Mucosa of descending colon (tissue), 3 donors: Measurements from ENCODE around the gene ACAN. TPM values are rescaled to one million over a fixed set of nuclear protein-coding genes. Genes with fewer than 3 reads are reported as not detected.

ENCODE experiments used
- ATAC-seq: fragments of 200-7000 bp; cut with Tn5 transposase; one replicate; pipeline ENCODE4 v1.9.1; 2020; ENCODE audit warnings: mild to moderate bottlenecking, moderate library complexity
- DNase-seq, 3 donors: peaks; one replicate each; pipeline ENCODE4 v3.0.0-alpha.2; 2020
- H3K36me3 ChIP-seq: fragments of 200-600 bp; one replicate; pipeline ENCODE4 v1.8.0; 2021; ENCODE audit warnings: low read depth, mild to moderate bottlenecking
- H3K4me1 ChIP-seq: fragments of 200-600 bp; one replicate; pipeline ENCODE4 v1.8.0; 2021; ENCODE audit warnings: low read depth, mild to moderate bottlenecking
- H3K4me3 ChIP-seq: fragments of 200-600 bp; one replicate; pipeline ENCODE4 v1.8.0; 2021; ENCODE audit warnings: mild to moderate bottlenecking
- H3K9me3 ChIP-seq: fragments of 200-600 bp; one replicate; pipeline ENCODE4 v1.8.0; 2021; ENCODE audit warnings: mild to moderate bottlenecking
- CTCF ChIP-seq: fragments of 200-600 bp; IDR thresholded peaks from one replicate; pipeline ENCODE4 v1.8.0; 2022; ENCODE audit warnings: antibody characterized with exemption, mild to moderate bottlenecking
- intact Hi-C, 2 donors: fragments of 100-400 bp; cut with DNase I in 1 of 2; cut with micrococcal nuclease in 1 of 2; formaldehyde crosslinking; loops; one replicate each; pipeline versions ENCODE4 v1.11.0 to v1.11.1; 2022; cut with DNase I, micrococcal nuclease
- total RNA-seq, 3 donors: library from RNA; stranded (reverse); fragmentation: NEBNext Ultra II Directional in 2 of 3; extraction: Animal tissue kit (Norgen Biotek cat#: 25700) in 2 of 3; gene quantifications; one replicate each; pipeline versions ENCODE4 v1.2.1 to v1.2.4, GENCODE V29; 2021 to 2023
- donor health status: DM: no; HTN: no; CAD: no; lungs with moderate emphysema.
- donor health status: DM: no; HTN: no; CAD: no.
- donor health status: DM: no; HTN: yes; CAD: no.

Gene ACAN
- total RNA-seq, 3 donors from 2014 or later, result 0.09 to 1.3 (median 0.23) TPM

GRCh38 chr15:88900982-88901418 lies 97.8 kb downstream of the ACAN start:
- TF ChIP-seq CTCF, result no peak

GRCh38 chr15:88901508-88902220 lies 98.4 kb downstream of the ACAN start:
- no peak for TF ChIP-seq CTCF
- no peaks in the 10 kb centered on the region for H3K9me3 ChIP-seq
- H3K4me3 ChIP-seq, result no peak overlapping the region
- DNase-seq (peak in 1 of 3 donors; percentile 37), ATAC-seq (no peak)
- peaks cover 6% of the 10 kb centered on the region for H3K4me1 ChIP-seq
- H3K36me3 ChIP-seq, result no peaks in the 10 kb centered on the region
- intact Hi-C loops, result loop anchor here (5.0 to 10.0 kb wide), 3 partner anchors 113 to 273 kb away; no protein-coding TSS in a partner anchor

More at GRCh38 chr15:88900982-88901418, 97.8 kb downstream of the ACAN start:
- intact Hi-C loops, result loop anchor here (5.0 to 10.0 kb wide), 3 partner anchors 114 to 274 kb away; no protein-coding TSS in a partner anchor
- Histone ChIP-seq H3K36me3 (no peaks in the 10 kb centered on the region), H3K4me1 (peaks cover 6% of the 10 kb centered on the region), H3K4me3 (no peak overlapping the region), H3K9me3 (no peaks in the 10 kb centered on the region)
- ATAC-seq (no peak), DNase-seq (no peak)

- peaks cover 2% of the 10 kb centered on the region for H3K4me1 ChIP-seq
- H3K4me3 ChIP-seq, result no peak overlapping the region
- intact Hi-C loops, result loop anchor here (5.0 to 10.0 kb wide), 3 partner anchors 112 to 272 kb away; no protein-coding TSS in a partner anchor
- DNase-seq (peak in 1 of 3 donors; percentile 19), ATAC-seq (no peak)
- no peak for TF ChIP-seq CTCF
- H3K36me3 ChIP-seq, result no peaks in the 10 kb centered on the region
- H3K9me3 ChIP-seq, result no peaks in the 10 kb centered on the region
Observed at GRCh38 chr15:88902221-88902835, 99.1 kb downstream of the ACAN start.

GRCh38 chr15:88902846-88903245 lies 99.6 kb downstream of the ACAN start:
- DNase-seq (peak in 1 of 3 donors; percentile 6), ATAC-seq (no peak)
- Histone ChIP-seq H3K36me3 (no peaks in the 10 kb centered on the region), H3K9me3 (no peaks in the 10 kb centered on the region), H3K4me3 (no peak overlapping the region), H3K4me1 (no peaks in the 10 kb centered on the region)
- no peak for TF ChIP-seq CTCF
- intact Hi-C loops, result loop anchor here (5.0 to 10.0 kb wide), 3 partner anchors 112 to 272 kb away; no protein-coding TSS in a partner anchor

GRCh38 chr15:88904257-88904623 lies 101.0 kb downstream of the ACAN start:
- H3K4me1 ChIP-seq, result no peaks in the 10 kb centered on the region
- TF ChIP-seq CTCF, result no peak
- DNase-seq (no peak), ATAC-seq (no peak)
- no peaks in the 10 kb centered on the region for H3K36me3 ChIP-seq
- H3K9me3 ChIP-seq, result no peaks in the 10 kb centered on the region
- H3K4me3 ChIP-seq, result no peak overlapping the region
- intact Hi-C loops, result loop anchor here (5.0 to 10.0 kb wide), 3 partner anchors 111 to 271 kb away; no protein-coding TSS in a partner anchor
